Tibial nerve (tissue), 3 donors: ENCODE measurements around the gene ASZ1.

Experiments
- EP300 ChIP-seq, 2 donors: sonication (generic); formaldehyde crosslinking; IDR thresholded peaks; one replicate each; pipeline ENCODE4 v1.6.1; 2017; ENCODE audit warnings: antibody characterized with exemption in 2 of 2, mild to moderate bottlenecking in 1 of 2
- POLR2A ChIP-seq, 2 donors: fragments of 450-650 bp; IDR thresholded peaks; one replicate each; pipeline ENCODE4 v1.6.1; 2017; ENCODE audit warnings: antibody characterized with exemption in 2 of 2, mild to moderate bottlenecking in 2 of 2, moderate library complexity in 2 of 2

DNA sequence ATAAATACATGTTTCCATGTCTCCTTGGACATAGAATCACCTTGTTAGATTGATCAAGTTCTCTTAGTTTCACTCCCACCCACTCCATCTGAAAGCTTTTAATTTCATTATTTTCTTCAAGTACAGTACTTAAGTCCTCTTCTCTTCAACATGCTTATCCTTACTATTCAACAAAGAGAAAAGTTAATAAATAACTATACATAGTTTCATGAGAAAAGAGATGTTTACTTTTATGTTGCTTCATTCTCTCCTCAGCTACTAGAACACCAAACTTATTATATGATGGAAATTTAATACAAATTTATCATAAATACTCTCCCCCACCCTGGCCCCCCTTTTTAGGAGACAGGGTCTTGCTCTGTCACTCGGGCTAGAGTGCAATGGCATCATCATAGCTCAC, 33.5 kb downstream of the ASZ1 start:
- TF ChIP-seq EP300 (IDR thresholded peaks at IDR 0.05) (no peak), POLR2A (IDR thresholded peaks at IDR 0.05) (no peak)
